CD14-positive monocyte (primary cell): ENCODE data around the gene SCARB1. TPM values are rescaled to one million over a fixed set of nuclear protein-coding genes. Genes with fewer than 3 reads are reported as not detected.
A peak's percentile ranks its signal among the peaks of the same experiment; 100 is the strongest.

ENCODE experiments used
- DNase-seq, 3 donors: peaks; one replicate each; pipeline ENCODE4 v3.0.0-alpha.2; 2011 to 2022
- H2AFZ ChIP-seq: 2 replicates; pipeline ENCODE4 v1.6.0; 2012; ENCODE audit warnings: mild to moderate bottlenecking, low read depth, low read length, inconsistent platforms; ENCODE audit not compliant: insufficient read depth, poor library complexity, severe bottlenecking
- H3K27ac ChIP-seq, 2 donors: 1 replicate in 1 of 2; 2 replicates in 1 of 2; pipeline ENCODE4 v1.5.1; 2012 to 2013; ENCODE audit warnings: low read length in 2 of 2, control low read depth in 1 of 2, inconsistent platforms in 1 of 2, low read depth in 1 of 2, mild to moderate bottlenecking in 1 of 2
- H3K27me3 ChIP-seq, 2 donors: one replicate each; pipeline versions ENCODE4 v1.6.0 to v1.6.1; 2011 to 2013; ENCODE audit warnings: low read length in 2 of 2; ENCODE audit not compliant: control insufficient read depth in 2 of 2, insufficient read depth in 2 of 2
- H3K36me3 ChIP-seq, 2 donors: replicated peaks in 1 of 2; 1 replicate in 1 of 2; 2 replicates in 1 of 2; pipeline versions ENCODE4 v1.5.1 to v1.6.1; 2012 to 2013; ENCODE audit warnings: low read length in 2 of 2, control low read depth in 1 of 2, inconsistent platforms in 1 of 2, mild to moderate bottlenecking in 1 of 2; ENCODE audit not compliant: insufficient read depth in 2 of 2, control insufficient read depth in 1 of 2
- H3K4me1 ChIP-seq, 2 donors: 1 replicate in 1 of 2; 2 replicates in 1 of 2; pipeline versions ENCODE4 v1.5.1 to v1.6.1; 2012 to 2013; ENCODE audit warnings: low read length in 2 of 2, control low read depth in 1 of 2, inconsistent platforms in 1 of 2, mild to moderate bottlenecking in 1 of 2, moderate library complexity in 1 of 2; ENCODE audit not compliant: insufficient read depth in 2 of 2, control insufficient read depth in 1 of 2
- H3K4me2 ChIP-seq: replicated peaks from 2 replicates; pipeline ENCODE3; 2012; ENCODE audit warnings: low read length, moderate library complexity, mild to moderate bottlenecking; ENCODE audit not compliant: poor library complexity, severe bottlenecking; ENCODE audit errors: extremely low read depth
- H3K4me3 ChIP-seq, 3 experiments: fragments of 200-600 bp in 1 of 3; sonication (generic) in 1 of 3; replicated peaks in 1 of 3; 1 replicate in 2 of 3; 2 replicates in 1 of 3; pipeline ENCODE4 v1.5.1; 2011 to 2013; ENCODE audit warnings: low read length in 3 of 3, mild to moderate bottlenecking in 3 of 3, control low read depth in 2 of 3, low read depth in 2 of 3, inconsistent platforms in 1 of 3, moderate library complexity in 1 of 3
- H3K79me2 ChIP-seq: 2 replicates; pipeline ENCODE4 v1.6.0; 2012; ENCODE audit warnings: mild to moderate bottlenecking, control low read depth, inconsistent platforms, low read length, moderate library complexity; ENCODE audit not compliant: insufficient read depth
- H3K9ac ChIP-seq: 2 replicates; pipeline ENCODE4 v1.6.0; 2017; ENCODE audit warnings: low read length, mild to moderate bottlenecking; ENCODE audit not compliant: insufficient read depth, poor library complexity, severe bottlenecking
- H3K9me3 ChIP-seq, 2 donors: replicated peaks in 1 of 2; 1 replicate in 1 of 2; 2 replicates in 1 of 2; pipeline versions ENCODE4 v1.5.1 to v1.6.1; 2012 to 2013; ENCODE audit warnings: low read length in 2 of 2, control low read depth in 1 of 2; ENCODE audit not compliant: control insufficient read depth in 1 of 2, insufficient read depth in 1 of 2
- H4K20me1 ChIP-seq: 2 replicates; pipeline ENCODE4 v1.6.0; 2012; ENCODE audit warnings: mild to moderate bottlenecking, low read length, control low read depth, moderate library complexity; ENCODE audit not compliant: insufficient read depth
- H3K27ac Mint-ChIP-seq, 7 donors: one replicate each; pipeline ENCODE4 v1.8.0; 2020; ENCODE audit warnings: mild to moderate bottlenecking in 7 of 7, mixed read lengths in 7 of 7, moderate library complexity in 6 of 7, inconsistent platforms in 2 of 7
- H3K27me3 Mint-ChIP-seq, 3 donors: one replicate each; pipeline ENCODE4 v1.8.0; 2021 to 2022; ENCODE audit warnings: low read depth in 3 of 3, mild to moderate bottlenecking in 3 of 3, mixed read lengths in 3 of 3, moderate library complexity in 3 of 3, inconsistent platforms in 1 of 3
- H3K36me3 Mint-ChIP-seq, 2 donors: one replicate each; pipeline ENCODE4 v1.8.0; 2020; ENCODE audit warnings: mixed read lengths in 2 of 2, inconsistent platforms in 1 of 2, mild to moderate bottlenecking in 1 of 2
- H3K4me1 Mint-ChIP-seq: one replicate; pipeline ENCODE4 v1.8.0; 2020; ENCODE audit warnings: mild to moderate bottlenecking, mixed read lengths
- H3K4me3 Mint-ChIP-seq, 2 donors: one replicate each; pipeline ENCODE4 v1.8.0; 2020; ENCODE audit warnings: mild to moderate bottlenecking in 2 of 2, mixed read lengths in 2 of 2, moderate library complexity in 1 of 2
- H3K9me3 Mint-ChIP-seq, 7 donors: one replicate each; pipeline ENCODE4 v1.8.0; 2020 to 2022; ENCODE audit warnings: mixed read lengths in 7 of 7, mild to moderate bottlenecking in 6 of 7, moderate library complexity in 6 of 7, inconsistent platforms in 2 of 7
- CTCF ChIP-seq: fragments of 200-600 bp; IDR thresholded peaks from one replicate; pipeline ENCODE4 v1.8.0; 2022; ENCODE audit warnings: antibody characterized with exemption, mild to moderate bottlenecking
- WGBS: methylation state at CpG from one replicate; pipeline ENCODE4 v1.1.5; 2013; ENCODE audit warnings: missing lambda C conversion rate; ENCODE audit not compliant: insufficient coverage; 5-methylcytosine and 5-hydroxymethylcytosine counted together
- intact Hi-C, 2 donors: fragments of 100-400 bp; cut with micrococcal nuclease; formaldehyde crosslinking; loops; one replicate each; pipeline versions ENCODE4 v1.15.0 to v1.15.1; 2023
- polyA plus RNA-seq, 3 donors: library from polyadenylated mRNA; depleted of rRNA in 1 of 3; unstranded in 2 of 3; stranded (reverse) in 1 of 3; fragments of 300-500 nt in 2 of 3; fragments of >200 nt in 1 of 3; fragmentation: Illumina TruSeq in 2 of 3; gene quantifications; 1 replicate in 2 of 3; 2 replicates in 1 of 3; pipeline ENCODE4 v1.2.3, GENCODE V29; 2012 to 2021

The SCARB1 gene
- polyA plus RNA-seq, 3 donors, result 13.1 to 34.3 (median 15.2) TPM

GRCh38 chr12:124734224-124734788, 129.4 kb downstream of the SCARB1 start:
- peaks cover 0 to 7% of the 10 kb centered on the region in 2 donors for H3K9me3 ChIP-seq
- peaks cover 0 to 4% (median 2%) of the 10 kb centered on the region in 3 donors for H3K27me3 Mint-ChIP-seq
- peaks cover 57% of the 10 kb centered on the region for H3K4me1 Mint-ChIP-seq
- H3K4me3 ChIP-seq, result no peak overlapping the region
- peak overlapping the region in 1 of 2 donors; percentile 48 for H3K4me3 Mint-ChIP-seq
- intact Hi-C loops, result loop anchor here in 1 of 2 donors (5.0 kb wide), 1 partner anchor 33 kb away; no protein-coding TSS in a partner anchor
- no peaks in the 10 kb centered on the region for H4K20me1 ChIP-seq
- DNase-seq, result peak; percentile 95 to 96 (median 95)
- peaks cover 4% of the 10 kb centered on the region in 2 donors for H3K36me3 Mint-ChIP-seq
- no peaks in the 10 kb centered on the region for H3K79me2 ChIP-seq
- peak overlapping the region; percentile 21 for H3K4me2 ChIP-seq
- no peak overlapping the region for H2AFZ ChIP-seq
- H3K4me1 ChIP-seq, result peaks cover 53 to 69% of the 10 kb centered on the region in 2 donors
- 16% methylated on average over 19 of the region's 22 CpGs for WGBS
- peaks cover 0 to 10% (median 6%) of the 10 kb centered on the region in 7 donors for H3K9me3 Mint-ChIP-seq
- H3K9ac ChIP-seq, result peak overlapping the region; percentile 63
- H3K27ac Mint-ChIP-seq, result peak overlapping the region; percentile 97 to 99 (median 98)
- H3K27ac ChIP-seq, result peak overlapping the region; percentile 88 to 94
- TF ChIP-seq CTCF, result peak; percentile 24
- no peaks in the 10 kb centered on the region for H3K36me3 ChIP-seq
- H3K27me3 ChIP-seq, result no peaks in the 10 kb centered on the region

GRCh38 chr12:124733086-124733485, 130.6 kb downstream of the SCARB1 start:
- no peak for DNase-seq
- no peak overlapping the region for H3K4me2 ChIP-seq
- peaks cover 57 to 68% of the 10 kb centered on the region in 2 donors for H3K4me1 ChIP-seq
- no peaks in the 10 kb centered on the region for H3K79me2 ChIP-seq
- peaks cover 0 to 7% of the 10 kb centered on the region in 2 donors for H3K9me3 ChIP-seq
- peaks cover 0 to 10% (median 6%) of the 10 kb centered on the region in 7 donors for H3K9me3 Mint-ChIP-seq
- WGBS, result 45% methylated on average over 3 of the region's 6 CpGs
- H3K36me3 Mint-ChIP-seq, result peaks cover 4% of the 10 kb centered on the region in 2 donors
- no peak overlapping the region for H3K4me3 Mint-ChIP-seq
- H3K27me3 Mint-ChIP-seq, result peaks cover 0 to 4% (median 0%) of the 10 kb centered on the region in 3 donors
- peak overlapping the region; percentile 27 for H3K9ac ChIP-seq
- H3K4me1 Mint-ChIP-seq, result peaks cover 59% of the 10 kb centered on the region
- H4K20me1 ChIP-seq, result no peaks in the 10 kb centered on the region
- no peaks in the 10 kb centered on the region for H3K27me3 ChIP-seq
- H3K27ac Mint-ChIP-seq, result peak overlapping the region in 6 of 7 donors; percentile 6 to 99 (median 72)
- H3K36me3 ChIP-seq, result no peaks in the 10 kb centered on the region
- H3K27ac ChIP-seq, result peak overlapping the region in 1 of 2 donors; percentile 62
- no peak for TF ChIP-seq CTCF
- H3K4me3 ChIP-seq, result no peak overlapping the region
- no peak overlapping the region for H2AFZ ChIP-seq
- intact Hi-C loops, result loop anchor here in 1 of 2 donors (5.0 kb wide), 1 partner anchor 34 kb away; no protein-coding TSS in a partner anchor
